Mesodermal cell (in vitro differentiated cells): Measurements from ENCODE around the gene CCDC154.
A peak's percentile ranks its signal among the peaks of the same experiment; 100 is the strongest.
"Not testable (repeated sequence)": the region's sequence is repeated elsewhere in the genome, so short reads cannot be mapped to it uniquely, and the experiment has no call there.

Source experiments
- H3K27ac ChIP-seq: 2 replicates; pipeline ENCODE4 v1.7.0; 2013; ENCODE audit warnings: mild to moderate bottlenecking, low read depth, low read length, moderate library complexity; ENCODE audit not compliant: severe bottlenecking
- H3K36me3 ChIP-seq: 2 replicates; pipeline ENCODE4 v1.7.1; 2013; ENCODE audit warnings: mild to moderate bottlenecking, low read length, moderate library complexity; ENCODE audit not compliant: control insufficient read depth, insufficient read depth
- H3K4me1 ChIP-seq: one replicate; pipeline ENCODE4 v1.7.1; 2013; ENCODE audit warnings: mild to moderate bottlenecking, low read length; ENCODE audit not compliant: insufficient read depth, control insufficient read depth, poor library complexity, severe bottlenecking
- H3K4me3 ChIP-seq: 2 replicates; pipeline ENCODE4 v1.7.0; 2013; ENCODE audit warnings: low read length, control low read depth, mild to moderate bottlenecking; ENCODE audit not compliant: insufficient read depth, poor library complexity, severe bottlenecking; ENCODE audit errors: extremely low read depth
- H3K9me3 ChIP-seq: 2 replicates; pipeline ENCODE4 v1.7.1; 2013; ENCODE audit warnings: mild to moderate bottlenecking, low read length, moderate library complexity; ENCODE audit not compliant: control insufficient read depth
- WGBS, 2 experiments: methylation state at CpG; one replicate each; pipeline ENCODE4 v1.1.5; 2013; ENCODE audit warnings: missing lambda C conversion rate in 2 of 2; ENCODE audit not compliant: insufficient coverage in 2 of 2; 5-methylcytosine and 5-hydroxymethylcytosine counted together

The CCDC154 gene

GRCh38 chr16:1471569-1472194 is 27.3 kb upstream of the CCDC154 start:
- H3K27ac ChIP-seq = no peak overlapping the region
- H3K36me3 ChIP-seq = peaks cover 5% of the 10 kb centered on the region
- no peak overlapping the region for H3K4me3 ChIP-seq
- H3K4me1 ChIP-seq = peaks cover 18% of the 10 kb centered on the region
- no peaks in the 10 kb centered on the region for H3K9me3 ChIP-seq
- 96 to 97% methylated on average over 24 to 26 of the region's 26 CpGs for WGBS, 2 experiments

- Histone ChIP-seq H3K9me3 (no peaks in the 10 kb centered on the region), H3K36me3 (peaks cover 5% of the 10 kb centered on the region), H3K27ac (peak overlapping the region; percentile 65), H3K4me1 (peaks cover 18% of the 10 kb centered on the region), H3K4me3 (no peak overlapping the region)
- 88 to 89% methylated on average over 10 to 13 of the region's 14 CpGs for WGBS, 2 experiments
Measured at GRCh38 chr16:1470481-1471251, 26.3 kb upstream of the CCDC154 start.

- Histone ChIP-seq H3K4me3 (no peak overlapping the region), H3K27ac (no peak overlapping the region), H3K4me1 (peaks cover 18% of the 10 kb centered on the region), H3K9me3 (no peaks in the 10 kb centered on the region), H3K36me3 (peaks cover 5% of the 10 kb centered on the region)
- WGBS, 2 experiments = 89 to 92% methylated on average over 19 to 20 of the region's 20 CpGs
Measured at GRCh38 chr16:1469693-1470201, 25.4 kb upstream of the CCDC154 start.

GRCh38 chr16:1469141-1469540 is 24.8 kb upstream of the CCDC154 start:
- not testable (repeated sequence) for H3K27ac ChIP-seq, H3K9me3 ChIP-seq, H3K4me3 ChIP-seq, H3K36me3 ChIP-seq
- WGBS, 2 experiments = 76 to 83% methylated on average over 3 of the region's 5 CpGs
- peaks cover 18% of the 10 kb centered on the region for H3K4me1 ChIP-seq

- no peak overlapping the region for H3K27ac ChIP-seq
- H3K4me1 ChIP-seq = peaks cover 18% of the 10 kb centered on the region
- H3K36me3 ChIP-seq = peaks cover 12% of the 10 kb centered on the region
- no peak overlapping the region for H3K4me3 ChIP-seq
- no peaks in the 10 kb centered on the region for H3K9me3 ChIP-seq
- 90 to 95% methylated on average over 15 to 22 of the region's 22 CpGs for WGBS, 2 experiments
Measured at GRCh38 chr16:1468426-1468810, 24.1 kb upstream of the CCDC154 start.

- 92 to 94% methylated on average over 8 to 12 of the region's 14 CpGs for WGBS, 2 experiments
- H3K4me3 ChIP-seq = no peak overlapping the region
- H3K27ac ChIP-seq = no peak overlapping the region
- peaks cover 18% of the 10 kb centered on the region for H3K4me1 ChIP-seq
- peaks cover 15% of the 10 kb centered on the region for H3K36me3 ChIP-seq
- no peaks in the 10 kb centered on the region for H3K9me3 ChIP-seq
Measured at GRCh38 chr16:1466968-1467521, 22.7 kb upstream of the CCDC154 start.

- peaks cover 15% of the 10 kb centered on the region for H3K36me3 ChIP-seq
- H3K9me3 ChIP-seq = no peaks in the 10 kb centered on the region
- H3K4me1 ChIP-seq = peaks cover 11% of the 10 kb centered on the region
- WGBS, 2 experiments = 91 to 97% methylated on average over 6 to 14 of the region's 24 CpGs
- H3K27ac ChIP-seq = no peak overlapping the region
- H3K4me3 ChIP-seq = no peak overlapping the region
Measured at GRCh38 chr16:1466054-1466453, 21.7 kb upstream of the CCDC154 start.

GRCh38 chr16:1465567-1465915 is 21.2 kb upstream of the CCDC154 start:
- 97 to 99% methylated on average over 9 to 13 of the region's 13 CpGs for WGBS, 2 experiments
- peaks cover 20% of the 10 kb centered on the region for H3K36me3 ChIP-seq
- H3K4me3 ChIP-seq = no peak overlapping the region
- H3K4me1 ChIP-seq = peaks cover 6% of the 10 kb centered on the region
- no peaks in the 10 kb centered on the region for H3K9me3 ChIP-seq
- no peak overlapping the region for H3K27ac ChIP-seq

- H3K4me1 ChIP-seq = peaks cover under 1% of the 10 kb centered on the region
- no peak overlapping the region for H3K4me3 ChIP-seq
- H3K27ac ChIP-seq = no peak overlapping the region
- 94 to 95% methylated on average over 33 of the region's 33 CpGs for WGBS, 2 experiments
- peaks cover 26% of the 10 kb centered on the region for H3K36me3 ChIP-seq
- H3K9me3 ChIP-seq = no peaks in the 10 kb centered on the region
Measured at GRCh38 chr16:1464894-1465566, 20.7 kb upstream of the CCDC154 start.

- no peak overlapping the region for H3K4me3 ChIP-seq
- H3K9me3 ChIP-seq = no peaks in the 10 kb centered on the region
- H3K4me1 ChIP-seq = no peaks in the 10 kb centered on the region
- no peak overlapping the region for H3K27ac ChIP-seq
- peaks cover 27% of the 10 kb centered on the region for H3K36me3 ChIP-seq
- 96% methylated on average over 39 to 41 of the region's 41 CpGs for WGBS, 2 experiments
Measured at GRCh38 chr16:1464196-1464893, 20.0 kb upstream of the CCDC154 start.
